ENCODE results near the gene LSM3.
A peak's percentile ranks its signal among the peaks of the same experiment; 100 is the strongest.

The LSM3 gene

DNA sequence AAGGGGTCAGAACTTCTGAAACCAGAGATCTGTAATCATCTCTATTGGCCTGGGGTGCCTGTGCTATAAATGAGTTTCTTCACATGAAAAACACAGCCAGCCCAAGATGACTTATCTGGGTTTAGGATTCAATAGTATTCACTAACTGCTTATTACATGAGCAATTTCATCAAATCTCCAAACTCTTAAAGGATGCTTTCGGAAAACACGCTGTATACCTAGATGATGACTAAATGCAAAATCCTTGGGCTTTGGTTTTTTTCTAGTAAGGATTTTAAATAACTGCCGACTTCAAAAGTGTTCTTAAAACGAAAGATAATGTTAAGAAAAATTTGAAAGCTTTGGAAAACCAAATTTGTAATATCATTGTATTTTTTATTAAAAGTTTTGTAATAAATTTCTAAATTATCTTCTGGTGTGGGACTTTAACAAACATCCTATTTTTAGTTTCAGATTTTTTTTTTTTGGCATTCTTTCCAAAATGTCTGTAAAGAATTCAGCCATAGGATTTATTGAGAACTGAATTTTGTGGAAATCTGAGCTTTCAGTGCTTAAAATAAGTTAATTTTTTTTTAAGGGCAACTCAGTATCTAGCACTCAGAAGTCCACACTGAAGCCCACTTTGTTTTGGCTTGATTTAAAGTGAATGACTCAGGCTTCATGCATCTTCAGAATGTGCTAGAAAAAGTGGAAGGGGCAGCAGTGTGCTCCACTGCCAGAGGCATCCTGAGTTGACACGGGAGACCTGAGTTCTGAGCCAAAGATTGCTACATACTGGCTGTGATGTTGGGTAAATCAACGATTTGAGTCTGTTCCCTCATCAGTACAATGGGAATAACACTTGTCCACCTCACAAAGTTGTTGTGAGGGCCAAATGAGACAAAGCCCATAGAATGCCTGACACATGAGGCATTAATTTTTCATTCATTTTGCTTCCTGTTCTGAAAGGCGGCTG is 35.1 kb upstream of the LSM3 start:
- no peak for DNase-seq

DNA sequence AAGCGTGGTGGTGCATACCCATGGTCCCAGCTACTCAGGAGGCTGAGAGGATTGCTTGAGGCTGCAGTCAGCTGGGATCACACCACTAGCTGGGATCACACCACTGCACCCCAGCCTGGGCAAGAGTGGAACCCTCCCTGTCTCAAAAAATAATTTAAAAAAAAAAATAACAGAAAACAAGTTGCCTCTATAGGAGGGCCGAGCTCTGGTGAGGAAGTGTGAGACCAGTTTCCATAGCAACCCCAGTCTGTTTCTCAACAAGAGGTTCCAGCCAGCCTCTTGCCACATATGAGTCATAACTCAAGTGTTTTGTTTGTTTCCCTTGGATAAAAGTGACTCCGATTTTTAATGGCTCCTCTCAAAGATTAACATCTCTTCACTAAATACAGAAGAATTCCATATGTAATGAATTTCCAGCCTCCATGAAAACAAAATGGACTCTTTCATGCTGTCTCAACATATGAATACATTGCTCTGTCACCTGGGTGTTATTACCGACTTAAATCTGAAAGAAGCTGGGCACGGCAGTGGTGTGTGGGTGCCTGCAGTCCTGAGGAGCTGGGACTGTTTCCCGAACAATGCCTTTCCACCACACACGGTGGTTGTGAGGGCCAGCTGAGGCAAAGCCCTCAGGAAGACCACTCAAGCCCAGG is 34.1 kb upstream of the LSM3 start:
- peak; percentile 58 for DNase-seq

DNA sequence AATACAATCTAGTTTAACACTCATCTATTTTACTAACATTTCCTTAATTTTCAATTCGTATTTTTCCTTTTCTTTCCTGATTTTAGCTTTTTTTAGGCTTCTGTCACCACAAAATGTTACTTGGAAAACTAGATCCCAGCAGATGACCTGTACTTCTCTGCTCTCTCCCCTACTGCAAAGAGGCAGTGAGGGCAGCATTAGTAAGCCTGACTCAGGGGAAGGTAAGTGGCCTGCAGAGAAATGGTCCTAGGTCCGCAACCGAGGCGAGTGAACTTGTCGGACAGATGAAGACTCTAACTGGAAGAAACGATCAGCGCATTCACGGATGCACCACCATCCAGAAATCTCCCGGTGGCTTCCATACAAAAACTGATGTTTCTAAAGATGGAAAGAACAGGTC is 33.4 kb upstream of the LSM3 start:
- DNase-seq, result no peak

DNA sequence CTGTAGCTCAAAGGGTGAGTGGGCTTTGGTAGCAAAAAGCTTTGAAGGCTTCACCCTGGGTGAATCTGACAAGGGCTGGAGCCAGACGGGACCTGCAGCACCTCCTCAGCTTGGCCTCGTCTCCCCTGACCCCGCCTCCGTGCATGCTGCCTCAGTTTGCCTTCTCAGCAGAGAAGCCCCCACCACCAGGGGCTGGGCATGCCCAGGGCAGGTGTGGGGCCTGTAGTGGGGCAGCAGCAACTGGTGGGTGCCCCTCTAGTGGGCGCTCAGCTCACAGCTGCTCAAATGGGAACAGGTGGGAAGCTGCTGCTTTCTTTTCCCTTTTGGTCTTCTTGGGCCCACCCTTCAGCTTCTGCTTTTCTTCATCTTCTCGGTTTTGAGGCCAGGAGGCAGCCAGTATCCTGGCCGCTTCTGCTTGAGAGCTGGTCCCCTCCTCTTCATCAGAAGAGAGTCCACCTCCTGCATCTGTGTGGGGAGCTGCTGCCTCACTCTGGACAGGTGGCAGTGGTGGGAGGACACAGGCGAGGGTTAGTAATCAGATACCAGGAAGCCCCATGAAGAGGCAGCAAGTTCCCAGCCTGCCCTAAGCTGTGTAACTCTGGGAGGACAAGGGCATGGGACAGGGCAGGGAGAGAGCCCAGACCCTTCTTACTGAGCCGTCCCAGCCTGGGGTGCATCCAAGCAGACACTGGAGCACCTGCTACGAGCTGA is 32.8 kb upstream of the LSM3 start:
- no peak for DNase-seq

DNA sequence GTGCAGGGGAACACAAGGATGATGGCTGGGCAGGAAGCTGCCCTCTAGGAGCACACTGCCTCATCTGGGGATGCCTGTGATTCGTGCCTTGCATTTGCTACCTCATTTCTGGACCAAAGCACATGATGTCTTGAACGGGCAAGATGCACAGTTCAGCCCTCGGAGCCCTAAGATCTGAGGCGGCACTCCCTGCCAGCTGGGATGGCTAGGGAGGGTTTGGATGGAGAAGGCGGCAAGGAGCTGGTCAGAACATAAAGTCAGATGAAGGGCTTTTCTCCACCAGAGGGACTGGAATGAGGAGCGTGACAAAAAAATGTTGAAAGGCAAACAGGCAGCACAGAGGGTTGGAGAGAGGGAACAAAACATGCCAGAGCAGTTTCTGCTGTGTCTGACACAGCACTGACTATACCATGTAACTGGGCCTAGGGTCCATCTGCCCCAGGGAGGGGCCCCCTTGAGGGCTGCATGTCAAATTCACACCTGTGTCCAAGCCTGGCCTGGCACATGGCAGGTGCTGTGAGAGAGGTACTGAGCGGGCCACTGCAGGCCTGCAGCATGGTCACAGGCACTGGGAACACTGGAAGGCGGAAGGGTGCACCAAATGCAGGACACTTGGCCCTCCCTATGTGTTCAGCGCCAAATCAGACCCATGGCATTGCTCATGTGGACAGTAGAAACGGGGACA is 32.1 kb upstream of the LSM3 start:
- DNase-seq, result no peak

DNA sequence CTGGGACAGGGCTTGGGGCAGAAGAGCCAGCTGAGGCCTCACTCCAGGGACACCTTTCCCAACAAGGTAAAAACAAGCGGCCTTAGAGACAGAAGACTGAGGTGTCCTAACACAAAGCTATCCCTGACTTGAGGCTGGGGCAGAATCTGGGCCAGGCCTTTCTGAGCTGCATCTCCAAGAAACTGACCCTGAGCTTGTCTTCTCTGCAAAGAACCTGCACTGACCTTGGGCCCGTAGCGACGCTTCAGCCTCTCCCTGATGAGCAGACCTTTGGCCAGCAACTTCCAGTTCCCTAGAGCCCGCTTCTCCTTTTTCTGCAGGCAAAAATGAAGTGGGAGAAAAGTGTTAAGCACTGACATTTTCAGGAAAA is 31.6 kb upstream of the LSM3 start:
- no peak for DNase-seq

DNA sequence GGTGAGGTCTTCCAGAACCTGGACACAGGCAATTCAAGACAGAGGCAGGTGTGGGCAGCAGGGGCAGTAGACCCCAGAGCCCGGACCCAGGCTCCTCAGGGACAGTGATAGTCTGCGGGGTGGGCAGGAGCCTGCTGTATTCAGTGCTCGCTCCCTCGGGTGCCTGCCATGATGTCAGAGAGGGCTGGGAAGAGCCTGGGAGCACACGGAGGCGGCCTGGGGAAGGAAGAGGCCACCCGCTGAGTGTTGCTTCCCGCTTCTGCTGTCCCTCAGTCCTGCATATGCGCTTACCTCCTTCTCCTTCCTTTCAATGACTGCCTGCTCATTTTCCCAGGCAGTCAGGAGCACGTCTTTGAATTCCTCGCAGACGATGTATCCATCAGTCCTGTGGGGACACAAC is 31.0 kb upstream of the LSM3 start:
- no peak for DNase-seq

DNA sequence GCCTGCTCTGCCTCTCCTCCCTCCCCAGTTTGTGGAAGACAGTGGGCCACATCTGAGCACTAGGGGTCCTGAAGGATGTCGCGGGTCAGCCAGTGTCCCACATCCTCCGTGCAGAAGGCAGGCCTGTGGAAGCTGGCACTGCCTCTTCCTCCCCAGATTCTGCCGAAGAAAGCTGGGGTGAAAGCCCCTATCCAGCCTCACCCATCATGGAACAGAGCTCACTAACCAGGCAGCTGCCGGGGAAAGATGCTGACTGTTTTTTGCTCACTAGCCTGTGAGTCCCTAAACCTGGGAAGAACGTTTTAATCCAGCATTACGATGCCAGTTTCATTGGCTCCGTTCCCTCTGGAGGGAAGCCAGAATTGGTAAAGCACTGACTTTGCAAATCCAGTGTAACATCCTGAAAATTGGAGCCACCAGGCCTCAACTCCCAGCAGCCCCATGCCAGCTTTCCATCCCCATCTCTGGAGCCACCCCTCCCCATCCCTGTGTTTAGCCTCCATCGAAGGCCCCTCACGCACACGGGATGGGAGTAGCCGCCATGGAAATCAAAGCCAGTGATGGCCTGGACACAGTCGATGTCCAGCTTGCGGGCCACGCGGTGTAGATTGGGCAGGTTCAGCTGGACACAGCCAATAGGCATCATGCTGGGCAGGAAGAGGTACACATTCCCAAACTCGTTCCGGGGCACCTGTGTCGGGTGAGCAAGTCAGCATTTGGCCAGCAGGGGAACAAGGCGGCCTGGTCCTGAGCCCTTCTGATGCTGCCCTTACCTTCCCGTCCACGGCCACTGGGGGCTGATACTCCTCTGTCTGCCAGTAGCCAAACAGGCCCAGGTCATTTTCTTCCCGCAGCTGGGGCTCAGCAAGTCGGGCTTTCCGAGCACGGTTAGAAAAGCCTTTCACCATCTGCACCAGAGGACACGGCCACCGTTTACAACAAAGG is 30.3 kb upstream of the LSM3 start:
- DNase-seq, result no peak

DNA sequence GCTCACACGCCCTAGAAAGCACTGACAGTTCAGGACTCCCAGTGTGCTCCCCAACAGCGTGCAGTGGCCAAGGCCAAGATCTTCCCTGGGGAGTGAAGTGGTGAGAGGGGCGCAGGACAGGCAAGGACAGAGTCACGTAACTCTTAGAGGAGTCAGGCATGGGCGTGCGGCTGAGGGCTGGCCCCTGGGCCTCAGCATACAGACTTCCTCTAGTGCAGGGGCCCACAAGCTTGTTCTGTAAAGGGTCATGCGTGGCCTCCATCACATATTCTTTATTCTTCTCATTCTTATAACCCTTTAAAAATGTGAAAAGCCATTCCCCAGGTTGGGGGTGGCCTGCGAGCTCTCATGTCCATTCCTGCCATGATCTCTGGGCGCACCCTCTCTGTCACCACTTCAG is 28.5 kb upstream of the LSM3 start:
- DNase-seq, result no peak

DNA sequence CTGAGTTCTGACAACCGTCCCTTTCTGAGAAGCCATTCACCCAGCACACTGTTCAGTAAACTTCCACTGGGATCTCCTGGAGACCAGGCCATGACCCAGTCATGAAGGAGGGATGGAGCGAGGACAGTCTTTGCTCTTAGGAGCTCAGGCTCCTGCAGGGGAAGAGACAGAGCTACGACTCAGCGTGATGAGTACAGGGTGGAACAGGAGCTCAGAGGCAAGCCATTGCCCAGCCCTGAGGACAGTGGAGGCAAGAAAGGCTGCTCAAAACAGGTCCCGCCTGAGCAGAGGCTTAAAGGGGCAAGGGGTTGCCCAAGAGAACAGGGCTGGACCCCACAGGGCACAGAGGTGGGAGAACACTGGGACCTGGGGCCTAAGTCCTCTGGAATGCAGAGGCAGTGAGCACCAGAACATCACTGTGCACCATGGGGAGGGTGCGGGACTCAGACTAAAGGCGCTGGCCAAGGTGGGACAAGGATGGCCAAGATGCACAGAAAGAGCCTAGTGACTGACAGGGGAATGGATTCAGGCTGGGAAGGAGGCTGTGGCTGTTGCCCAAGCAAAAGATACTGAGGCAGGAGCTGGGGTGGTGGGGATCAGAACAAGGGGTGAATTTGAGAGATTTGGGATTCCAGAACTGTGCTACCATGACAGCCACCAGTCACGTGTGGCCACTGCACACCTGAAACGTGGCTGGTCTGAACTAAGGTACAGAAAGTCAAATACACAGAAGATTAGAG is 28.0 kb upstream of the LSM3 start:
- DNase-seq, result no peak

DNA sequence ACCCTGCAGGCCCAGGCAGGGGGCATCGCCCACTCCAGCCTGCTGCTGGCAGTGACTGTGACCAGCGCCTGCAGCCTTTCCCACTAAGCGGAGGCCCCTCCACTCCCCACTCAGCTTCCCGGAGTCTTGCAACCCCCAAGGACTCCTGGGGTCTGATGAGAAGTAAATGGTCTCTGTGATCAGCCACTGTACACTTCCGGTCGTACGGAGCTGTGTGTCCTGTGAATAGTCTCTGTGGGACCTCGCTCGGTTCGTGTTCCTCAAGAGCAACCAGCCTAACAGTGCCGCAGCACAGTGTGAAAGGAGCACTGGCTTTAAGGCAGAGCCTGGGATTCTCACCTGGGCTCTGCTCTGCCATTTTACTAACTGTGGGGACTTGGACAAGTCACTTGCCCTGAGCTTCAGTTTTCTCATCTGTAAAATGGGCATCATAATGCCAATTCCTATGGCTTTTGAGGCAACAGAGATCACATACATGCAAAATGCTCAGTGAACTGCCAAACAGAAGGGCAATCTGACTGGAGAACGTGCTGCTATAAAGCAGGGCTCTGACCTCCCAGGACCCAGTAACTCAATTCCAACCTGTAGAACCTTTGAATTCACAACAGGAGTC is 27.0 kb upstream of the LSM3 start:
- no peak for DNase-seq

DNA sequence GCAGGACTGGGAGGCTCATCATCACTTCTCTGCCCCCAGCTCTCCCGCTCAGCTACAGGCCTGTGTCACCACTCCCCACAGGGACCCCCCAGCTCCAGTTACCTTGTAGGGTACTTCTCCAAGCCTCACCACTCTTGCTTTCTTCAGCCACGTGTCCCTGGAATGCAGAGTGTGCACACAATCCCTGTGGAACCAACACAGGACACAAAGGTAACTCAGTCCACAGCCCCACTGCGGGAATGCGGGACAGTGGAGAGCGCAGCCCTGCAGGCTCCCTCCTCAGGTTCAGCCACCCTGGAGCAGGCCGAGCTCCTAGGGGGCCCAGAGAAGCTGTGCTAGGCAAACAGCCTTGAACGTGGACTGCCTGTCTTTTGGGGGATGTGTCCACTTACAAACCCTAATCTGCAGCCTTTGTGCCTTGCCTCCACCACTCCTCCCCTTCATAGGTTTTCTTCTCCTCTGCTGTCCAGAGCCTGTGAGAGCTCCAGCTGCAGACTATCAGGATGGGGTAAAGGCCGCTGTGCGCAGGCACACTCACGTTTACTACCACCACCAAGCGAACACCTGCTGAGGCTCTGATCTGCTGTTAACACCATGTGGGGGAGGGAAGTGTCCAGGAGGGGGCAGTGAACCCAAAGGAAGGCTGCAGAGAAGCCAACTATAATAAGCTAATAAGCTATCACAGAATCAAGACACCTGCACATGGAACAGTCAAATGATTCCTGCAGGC is 26.2 kb upstream of the LSM3 start:
- no peak for DNase-seq

DNA sequence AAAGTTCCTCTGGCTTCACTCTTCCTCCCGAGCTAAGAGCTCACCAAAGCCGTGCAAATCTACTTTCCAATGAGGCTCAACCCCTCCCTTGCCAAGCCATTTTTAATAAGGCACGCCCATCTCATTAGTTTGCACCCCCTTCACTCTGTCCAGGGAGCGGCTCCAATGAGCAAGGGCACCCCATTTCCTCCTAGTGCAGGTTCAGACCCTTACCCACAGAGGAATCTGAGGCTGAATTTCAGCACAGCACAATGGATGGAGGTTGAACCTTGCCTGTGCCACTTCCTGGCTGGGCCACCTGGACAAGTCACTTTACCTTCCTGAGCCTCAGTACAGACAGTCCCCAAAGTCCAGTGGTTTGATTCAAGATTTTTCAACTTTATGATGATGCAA is 25.7 kb upstream of the LSM3 start:
- DNase-seq, result no peak

DNA sequence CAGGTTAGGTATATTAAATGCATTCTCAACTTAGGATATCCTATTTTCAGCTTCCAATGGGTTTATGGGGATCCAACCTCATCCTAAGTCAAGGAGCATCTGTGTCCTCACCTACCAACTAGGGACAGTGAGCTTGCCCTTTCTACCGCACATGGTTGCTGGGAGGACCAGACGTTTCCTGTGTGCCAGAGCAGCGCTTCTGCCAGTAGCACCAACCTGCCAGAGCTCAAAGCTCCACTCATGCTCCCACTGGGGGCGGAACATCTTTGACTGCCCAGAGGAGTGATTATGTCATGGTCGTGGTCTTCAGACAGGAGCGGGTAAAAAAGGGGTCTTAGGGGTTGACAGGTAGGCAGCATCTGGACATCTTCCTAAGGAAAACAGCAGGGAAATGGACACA is 25.0 kb upstream of the LSM3 start:
- no peak for DNase-seq

DNA sequence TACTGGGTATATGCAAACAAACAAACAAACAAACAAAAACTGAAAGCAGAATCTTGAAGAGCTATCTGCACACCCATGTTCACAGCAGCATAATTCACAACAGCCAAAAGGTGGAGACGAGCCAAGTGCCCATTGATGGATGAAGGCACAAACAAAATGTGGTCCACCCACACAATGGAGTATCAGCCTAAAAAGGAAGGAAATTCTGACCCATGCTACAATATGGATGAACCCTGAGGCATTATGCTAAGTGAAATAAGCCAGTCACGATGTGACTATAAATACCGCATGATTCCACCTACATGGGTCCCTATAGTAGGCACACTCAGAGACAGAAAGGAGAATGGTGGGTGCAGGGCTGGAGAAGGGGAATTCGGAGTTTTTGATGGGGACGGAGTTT is 24.3 kb upstream of the LSM3 start:
- no peak for DNase-seq

DNA sequence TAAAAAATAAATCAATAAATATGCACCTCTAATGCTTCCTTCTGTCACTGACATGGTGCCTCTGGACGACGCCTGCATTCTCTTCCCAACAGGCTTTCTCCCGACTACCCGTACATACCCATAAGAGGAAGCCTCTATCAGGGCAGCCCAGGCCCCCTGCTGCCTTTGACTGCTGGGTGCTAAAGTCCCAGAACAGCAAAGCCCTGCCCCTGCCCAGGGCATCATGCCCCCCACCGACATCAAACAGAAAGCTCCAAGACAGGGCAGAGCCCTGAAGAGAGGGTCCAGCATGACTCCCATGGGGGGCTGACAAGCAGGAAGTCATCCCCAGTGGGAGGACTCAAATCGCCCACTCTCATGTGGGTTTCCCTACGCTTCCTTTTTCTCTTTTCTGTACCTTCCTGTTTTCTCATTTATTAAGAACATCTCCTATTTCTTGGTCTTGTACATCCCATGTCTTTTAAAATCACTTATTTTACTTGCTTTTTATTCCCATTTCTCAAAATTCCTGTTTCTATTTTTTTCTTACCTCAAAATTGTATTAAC is 23.6 kb upstream of the LSM3 start:
- no peak for DNase-seq

DNA sequence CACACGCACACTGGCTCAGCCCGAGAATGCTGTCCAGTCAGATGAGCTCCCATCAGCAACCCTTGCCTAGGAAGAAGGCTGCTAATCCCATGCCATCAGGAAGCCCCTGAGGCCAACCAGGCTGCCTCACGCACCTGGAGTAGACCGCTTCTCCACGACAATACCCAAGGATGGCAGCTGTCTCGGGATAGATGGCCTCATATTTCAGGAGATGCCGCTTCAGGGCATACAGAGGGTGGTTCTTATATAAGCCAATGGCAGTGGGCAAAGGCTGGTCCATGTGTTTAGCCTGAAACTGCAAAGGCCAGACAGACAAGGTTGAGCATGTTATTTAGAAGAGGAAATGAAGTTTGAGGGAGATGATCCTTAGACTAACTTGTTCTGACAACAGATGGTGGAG is 22.4 kb upstream of the LSM3 start:
- DNase-seq, result no peak

DNA sequence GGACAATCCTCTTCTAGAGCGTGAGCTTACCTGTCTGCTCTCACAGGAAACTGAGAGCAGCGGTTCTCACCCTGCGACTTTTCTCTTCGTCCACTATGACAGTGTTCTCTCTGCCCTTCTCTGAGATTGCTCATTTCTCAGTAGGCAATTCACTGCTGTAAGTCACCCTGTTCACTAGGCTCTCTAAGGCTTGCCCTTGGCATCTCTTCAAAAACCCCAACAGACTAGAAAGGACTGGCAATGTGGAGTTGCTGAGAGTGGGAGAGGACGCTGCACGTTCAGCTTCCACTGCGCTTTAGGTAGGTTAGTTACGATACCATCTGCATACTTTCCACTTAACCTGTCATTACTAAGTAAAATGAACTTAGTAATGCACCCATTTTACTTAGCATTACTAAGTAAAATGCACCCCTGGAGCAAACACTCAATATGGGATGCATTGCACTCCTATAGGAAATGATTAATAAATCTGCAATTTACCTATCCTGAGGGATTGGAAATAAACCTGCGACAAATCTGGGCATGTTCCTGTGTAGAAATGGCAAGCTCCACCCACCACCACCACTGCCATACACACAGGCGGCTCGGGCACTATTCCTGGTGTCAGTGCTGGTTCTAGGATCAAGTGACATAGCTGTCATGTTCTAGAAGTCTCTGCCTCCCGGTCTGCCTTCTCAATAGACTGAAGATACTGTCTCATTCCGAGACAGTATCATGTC is 21.6 kb upstream of the LSM3 start:
- no peak for DNase-seq

DNA sequence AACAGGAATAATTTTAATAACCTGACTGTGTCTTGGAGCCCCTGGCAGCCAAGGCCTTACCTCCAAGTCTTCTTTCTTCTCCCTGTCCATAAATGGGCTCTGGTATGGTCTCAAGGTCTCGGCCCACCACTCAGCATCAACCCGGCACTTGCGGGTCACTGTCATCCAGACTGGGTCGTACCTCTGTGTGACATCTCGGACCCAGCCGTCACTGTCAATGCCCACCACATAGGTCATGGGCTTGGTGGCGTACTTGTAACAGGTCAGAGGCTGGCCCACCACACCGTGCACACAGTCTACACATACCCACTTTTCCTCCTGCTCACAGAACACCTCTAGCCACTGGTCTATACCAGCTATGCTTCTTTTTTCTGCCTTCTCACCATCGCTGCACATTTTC is 20.7 kb upstream of the LSM3 start:
- DNase-seq, result no peak
